HepG2 (cell line): ENCODE measurements around the gene FYB2. TPM values are rescaled to one million over a fixed set of nuclear protein-coding genes. Genes with fewer than 3 reads are reported as not detected.
A peak's percentile ranks its signal among the peaks of the same experiment; 100 is the strongest.

Experiments
- AGO2 ChIP-seq: fragments of 200-400 bp; formaldehyde crosslinking; optimal IDR thresholded peaks from 2 replicates; pipeline ENCODE3; 2017; ENCODE audit warnings: mild to moderate bottlenecking, low read depth, low read length, moderate library complexity
- ELF1 ChIP-seq: sonication (generic); formaldehyde crosslinking; IDR thresholded peaks from 2 replicates; pipeline ENCODE4 v1.4.0; 2020; ENCODE audit warnings: missing genetic modification reagents
- FOXK2 ChIP-seq: fragments of 450-650 bp; IDR thresholded peaks from 2 replicates; pipeline ENCODE4 v1.6.1; 2016
- PPARG ChIP-seq: conservative IDR thresholded peaks from 2 replicates; pipeline ENCODE4 v1.6.1; 2016; ENCODE audit warnings: missing biosample characterization, missing genetic modification reagents
- RAD21 ChIP-seq: fragments of 450-650 bp; formaldehyde crosslinking; IDR thresholded peaks from 2 replicates; pipeline ENCODE4 v1.5.0; 2020; ENCODE audit warnings: mild to moderate bottlenecking
- SMARCE1 ChIP-seq: fragments of 450-650 bp; IDR thresholded peaks from 2 replicates; pipeline ENCODE4 v1.6.1; 2017; ENCODE audit warnings: borderline replicate concordance
- SOX13 ChIP-seq, 3 experiments: fragments of 450-650 bp in 1 of 3; sonication (generic) in 1 of 3; formaldehyde crosslinking in 1 of 3; IDR thresholded peaks in 2 of 3; conservative IDR thresholded peaks in 1 of 3; 2 replicates each; pipeline versions ENCODE4 v1.5.0 to v1.6.1; 2016 to 2020; ENCODE audit warnings: antibody characterized with exemption in 1 of 3, mild to moderate bottlenecking in 1 of 3, missing compliant biosample characterization in 1 of 3, missing genetic modification reagents in 1 of 3, moderate library complexity in 1 of 3
- STAT5B ChIP-seq: sonication (generic); formaldehyde crosslinking; IDR thresholded peaks from 2 replicates; pipeline ENCODE4 v1.4.0; 2020; ENCODE audit warnings: missing genetic modification reagents
- ZMYM4 ChIP-seq: sonication (generic); formaldehyde crosslinking; IDR thresholded peaks from 2 replicates; pipeline ENCODE4 v1.8.1; 2023; ENCODE audit warnings: mild to moderate bottlenecking, missing genetic modification reagents
- ZNF234 ChIP-seq: sonication (generic); formaldehyde crosslinking; conservative IDR thresholded peaks from 2 replicates; pipeline ENCODE4 v1.5.1; 2020; ENCODE audit warnings: mild to moderate bottlenecking, missing genetic modification reagents
- ZNF337 ChIP-seq: sonication (generic); formaldehyde crosslinking; IDR thresholded peaks from 2 replicates; pipeline ENCODE4 v1.5.1; 2020; ENCODE audit warnings: missing genetic modification reagents, low read depth, mild to moderate bottlenecking, borderline replicate concordance
- ZNF589 ChIP-seq: sonication (generic); formaldehyde crosslinking; conservative IDR thresholded peaks from 2 replicates; pipeline ENCODE4 v1.8.0; 2022; ENCODE audit warnings: mild to moderate bottlenecking, moderate library complexity, missing genetic modification reagents
- ZNF660 ChIP-seq: sonication (generic); formaldehyde crosslinking; IDR thresholded peaks from 2 replicates; pipeline ENCODE4 v1.5.1; 2020; ENCODE audit warnings: mild to moderate bottlenecking, low read depth, missing genetic modification reagents, borderline replicate concordance
- ZNF674 ChIP-seq: sonication (generic); formaldehyde crosslinking; IDR thresholded peaks from 2 replicates; pipeline ENCODE4 v1.5.0; 2020; ENCODE audit warnings: low read depth, mild to moderate bottlenecking, missing genetic modification reagents
- ZNF775 ChIP-seq: sonication (generic); formaldehyde crosslinking; IDR thresholded peaks from 2 replicates; pipeline ENCODE4 v1.4.0; 2020; ENCODE audit warnings: missing genetic modification reagents, mild to moderate bottlenecking, moderate library complexity, borderline replicate concordance
- polyA plus RNA-seq, 8 experiments: library from polyadenylated mRNA; depleted of rRNA in 3 of 8; stranded (reverse) in 7 of 8; unstranded in 1 of 8; fragments of >200 nt; fragmentation: Illumina TruSeq in 4 of 8; extraction: Trizol in 4 of 8; gene quantifications; 2 replicates each; pipeline versions ENCODE4 v1.2.1 to v1.2.3, GENCODE V29; 2011 to 2016; ENCODE audit warnings: low read depth in 4 of 8, missing spikeins in 1 of 8, mixed read lengths in 1 of 8; ENCODE audit not compliant: insufficient read depth in 1 of 8
- total RNA-seq, 5 experiments: library from RNA; depleted of rRNA; stranded (reverse); fragments of >200 nt; fragmentation: Illumina TruSeq; extraction: Trizol; gene quantifications; 2 replicates each; pipeline ENCODE4 v1.2.3, GENCODE V29; 2016; ENCODE audit warnings: low read depth in 1 of 5
- TF ChIP-seq, protein P1 (sequence below): sonication (generic); formaldehyde crosslinking; IDR thresholded peaks from 2 replicates; pipeline ENCODE4 v1.4.0; 2020; ENCODE audit warnings: missing genetic modification reagents
- TF ChIP-seq, protein P2 (sequence below): sonication (generic); formaldehyde crosslinking; IDR thresholded peaks from 2 replicates; pipeline ENCODE4 v1.8.0; 2022; ENCODE audit warnings: mild to moderate bottlenecking, missing genetic modification reagents, moderate library complexity
- TF ChIP-seq, protein P3 (sequence below): sonication (generic); formaldehyde crosslinking; conservative IDR thresholded peaks from 2 replicates; pipeline ENCODE4 v1.8.1; 2023; ENCODE audit warnings: missing genetic modification reagents
- TF ChIP-seq, protein P4 (sequence below): sonication (generic); formaldehyde crosslinking; IDR thresholded peaks from 2 replicates; pipeline ENCODE4 v1.4.0; 2020; ENCODE audit warnings: missing genetic modification reagents, borderline replicate concordance
- TF ChIP-seq, protein P5 (sequence below): IDR thresholded peaks from 2 replicates; pipeline ENCODE4 v1.6.1; 2016; ENCODE audit warnings: control low read depth
- TF ChIP-seq, protein P6 (sequence below), 2 experiments: fragments of 450-650 bp in 1 of 2; sonication (generic) in 1 of 2; formaldehyde crosslinking; IDR thresholded peaks; 2 replicates each; pipeline versions ENCODE4 v1.5.0 to v1.8.0; 2020 to 2022; ENCODE audit warnings: mild to moderate bottlenecking in 1 of 2, missing genetic modification reagents in 1 of 2

The FYB2 gene
- total and polyA plus RNA-seq, 2 of the 13 experiments (the other 11 are each of a cell fraction or from before 2014, with no cell fraction given): 1.2 to 2.7 TPM

DNA sequence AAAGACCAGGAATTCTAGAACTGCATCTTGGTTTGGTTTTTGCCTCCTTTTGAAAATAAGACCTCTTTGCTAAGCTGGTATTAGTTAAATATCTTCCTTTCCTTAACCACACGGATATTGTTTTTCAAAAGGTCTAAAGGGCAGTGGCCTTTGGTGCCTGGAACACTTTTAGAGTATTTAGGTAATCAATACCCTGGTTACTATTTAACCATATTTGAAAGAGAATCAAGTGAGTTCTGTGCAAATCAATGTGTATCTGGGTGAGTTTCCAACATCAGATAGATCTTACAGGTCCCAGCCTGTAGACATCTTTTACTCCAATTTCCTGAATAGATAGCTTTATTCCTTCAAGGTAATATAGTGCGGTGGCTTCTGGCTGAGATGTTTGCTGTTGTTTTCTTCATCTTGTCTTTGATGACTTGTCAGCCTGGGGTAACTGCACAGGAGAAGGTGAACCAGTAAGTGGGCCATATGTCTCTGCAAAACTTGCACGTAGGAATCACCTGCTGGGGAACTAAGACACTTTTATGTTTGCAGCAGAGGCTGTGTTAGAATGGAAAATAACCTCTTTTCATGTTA is 35.4 kb upstream of the FYB2 start, which contains the start of gene C8A (continued):
- TF ChIP-seq, protein P1, sequence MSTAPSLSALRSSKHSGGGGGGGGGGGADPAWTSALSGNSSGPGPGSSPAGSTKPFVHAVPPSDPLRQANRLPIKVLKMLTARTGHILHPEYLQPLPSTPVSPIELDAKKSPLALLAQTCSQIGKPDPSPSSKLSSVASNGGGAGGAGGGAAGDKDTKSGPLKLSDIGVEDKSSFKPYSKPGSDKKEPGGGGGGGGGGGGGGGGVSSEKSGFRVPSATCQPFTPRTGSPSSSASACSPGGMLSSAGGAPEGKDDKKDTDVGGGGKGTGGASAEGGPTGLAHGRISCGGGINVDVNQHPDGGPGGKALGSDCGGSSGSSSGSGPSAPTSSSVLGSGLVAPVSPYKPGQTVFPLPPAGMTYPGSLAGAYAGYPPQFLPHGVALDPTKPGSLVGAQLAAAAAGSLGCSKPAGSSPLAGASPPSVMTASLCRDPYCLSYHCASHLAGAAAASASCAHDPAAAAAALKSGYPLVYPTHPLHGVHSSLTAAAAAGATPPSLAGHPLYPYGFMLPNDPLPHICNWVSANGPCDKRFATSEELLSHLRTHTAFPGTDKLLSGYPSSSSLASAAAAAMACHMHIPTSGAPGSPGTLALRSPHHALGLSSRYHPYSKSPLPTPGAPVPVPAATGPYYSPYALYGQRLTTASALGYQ: peak; percentile 89
- TF ChIP-seq ZNF589 (no peak), SMARCE1 (no peak), ZNF337 (CRISPR knock-in tag) (no peak), ELF1 (CRISPR knock-in tag) (no peak), STAT5B (no peak), RAD21 (CRISPR knock-in tag) (no peak), PPARG (CRISPR knock-in tag) (peak; percentile 89), ZNF660 (CRISPR knock-in tag) (no peak), FOXK2 (no peak), AGO2 (no peak), ZNF234 (CRISPR knock-in tag) (no peak), ZNF775 (CRISPR knock-in tag) (no peak), ZNF674 (CRISPR knock-in tag) (no peak), SOX13 (IDR thresholded peaks at IDR 0.05) (peak; percentile 53; the same call in 1 of the 2 replicates), SOX13 (CRISPR knock-in tag; conservative IDR thresholded peaks at IDR 0.05 in 1 of 2, IDR thresholded peaks at IDR 0.05 in 1 of 2) (peak in 1 of 2 experiments; percentile 89; a peak in 2 of 4 replicates), ZMYM4 (CRISPR knock-in tag) (peak; percentile 75)
- TF ChIP-seq, protein P2, sequence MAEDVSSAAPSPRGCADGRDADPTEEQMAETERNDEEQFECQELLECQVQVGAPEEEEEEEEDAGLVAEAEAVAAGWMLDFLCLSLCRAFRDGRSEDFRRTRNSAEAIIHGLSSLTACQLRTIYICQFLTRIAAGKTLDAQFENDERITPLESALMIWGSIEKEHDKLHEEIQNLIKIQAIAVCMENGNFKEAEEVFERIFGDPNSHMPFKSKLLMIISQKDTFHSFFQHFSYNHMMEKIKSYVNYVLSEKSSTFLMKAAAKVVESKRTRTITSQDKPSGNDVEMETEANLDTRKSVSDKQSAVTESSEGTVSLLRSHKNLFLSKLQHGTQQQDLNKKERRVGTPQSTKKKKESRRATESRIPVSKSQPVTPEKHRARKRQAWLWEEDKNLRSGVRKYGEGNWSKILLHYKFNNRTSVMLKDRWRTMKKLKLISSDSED (CRISPR knock-in tag): no peak
- TF ChIP-seq, protein P3, sequence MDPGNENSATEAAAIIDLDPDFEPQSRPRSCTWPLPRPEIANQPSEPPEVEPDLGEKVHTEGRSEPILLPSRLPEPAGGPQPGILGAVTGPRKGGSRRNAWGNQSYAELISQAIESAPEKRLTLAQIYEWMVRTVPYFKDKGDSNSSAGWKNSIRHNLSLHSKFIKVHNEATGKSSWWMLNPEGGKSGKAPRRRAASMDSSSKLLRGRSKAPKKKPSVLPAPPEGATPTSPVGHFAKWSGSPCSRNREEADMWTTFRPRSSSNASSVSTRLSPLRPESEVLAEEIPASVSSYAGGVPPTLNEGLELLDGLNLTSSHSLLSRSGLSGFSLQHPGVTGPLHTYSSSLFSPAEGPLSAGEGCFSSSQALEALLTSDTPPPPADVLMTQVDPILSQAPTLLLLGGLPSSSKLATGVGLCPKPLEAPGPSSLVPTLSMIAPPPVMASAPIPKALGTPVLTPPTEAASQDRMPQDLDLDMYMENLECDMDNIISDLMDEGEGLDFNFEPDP (CRISPR knock-in tag): no peak
- TF ChIP-seq, protein P4, sequence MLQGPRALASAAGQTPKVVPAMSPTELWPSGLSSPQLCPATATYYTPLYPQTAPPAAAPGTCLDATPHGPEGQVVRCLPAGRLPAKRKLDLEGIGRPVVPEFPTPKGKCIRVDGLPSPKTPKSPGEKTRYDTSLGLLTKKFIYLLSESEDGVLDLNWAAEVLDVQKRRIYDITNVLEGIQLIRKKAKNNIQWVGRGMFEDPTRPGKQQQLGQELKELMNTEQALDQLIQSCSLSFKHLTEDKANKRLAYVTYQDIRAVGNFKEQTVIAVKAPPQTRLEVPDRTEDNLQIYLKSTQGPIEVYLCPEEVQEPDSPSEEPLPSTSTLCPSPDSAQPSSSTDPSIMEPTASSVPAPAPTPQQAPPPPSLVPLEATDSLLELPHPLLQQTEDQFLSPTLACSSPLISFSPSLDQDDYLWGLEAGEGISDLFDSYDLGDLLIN (CRISPR knock-in tag): no peak
- TF ChIP-seq, protein P5, sequence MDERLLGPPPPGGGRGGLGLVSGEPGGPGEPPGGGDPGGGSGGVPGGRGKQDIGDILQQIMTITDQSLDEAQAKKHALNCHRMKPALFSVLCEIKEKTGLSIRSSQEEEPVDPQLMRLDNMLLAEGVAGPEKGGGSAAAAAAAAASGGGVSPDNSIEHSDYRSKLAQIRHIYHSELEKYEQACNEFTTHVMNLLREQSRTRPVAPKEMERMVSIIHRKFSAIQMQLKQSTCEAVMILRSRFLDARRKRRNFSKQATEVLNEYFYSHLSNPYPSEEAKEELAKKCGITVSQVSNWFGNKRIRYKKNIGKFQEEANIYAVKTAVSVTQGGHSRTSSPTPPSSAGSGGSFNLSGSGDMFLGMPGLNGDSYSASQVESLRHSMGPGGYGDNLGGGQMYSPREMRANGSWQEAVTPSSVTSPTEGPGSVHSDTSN: no peak
- TF ChIP-seq, protein P6, sequence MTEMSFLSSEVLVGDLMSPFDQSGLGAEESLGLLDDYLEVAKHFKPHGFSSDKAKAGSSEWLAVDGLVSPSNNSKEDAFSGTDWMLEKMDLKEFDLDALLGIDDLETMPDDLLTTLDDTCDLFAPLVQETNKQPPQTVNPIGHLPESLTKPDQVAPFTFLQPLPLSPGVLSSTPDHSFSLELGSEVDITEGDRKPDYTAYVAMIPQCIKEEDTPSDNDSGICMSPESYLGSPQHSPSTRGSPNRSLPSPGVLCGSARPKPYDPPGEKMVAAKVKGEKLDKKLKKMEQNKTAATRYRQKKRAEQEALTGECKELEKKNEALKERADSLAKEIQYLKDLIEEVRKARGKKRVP (CRISPR knock-in tag; IDR thresholded peaks at IDR 0.05): peak in 1 of 2 experiments; percentile 59; a peak in 1 of 4 replicates
